KOPT-K1 (cell line): ENCODE results near the gene ITGAV.

Experiments
- H3K27ac ChIP-seq: fragments of 200-600 bp; sonication (generic); 2 replicates; pipeline ENCODE4 v1.5.1; 2016; ENCODE audit warnings: antibody characterized with exemption, mild to moderate bottlenecking, low read depth, low read length; ENCODE audit not compliant: poor library complexity, severe bottlenecking
- H3K36me3 ChIP-seq: fragments of 200-600 bp; sonication (generic); 2 replicates; pipeline ENCODE4 v1.5.1; 2017; ENCODE audit warnings: antibody characterized with exemption, mild to moderate bottlenecking, low read length, moderate library complexity; ENCODE audit not compliant: insufficient read depth
- H3K9me3 ChIP-seq: fragments of 200-600 bp; sonication (generic); 2 replicates; pipeline ENCODE4 v1.5.1; 2017; ENCODE audit warnings: antibody characterized with exemption, low read length, mild to moderate bottlenecking; ENCODE audit not compliant: insufficient read depth, poor library complexity, severe bottlenecking

Gene ITGAV

GRCh38 chr2:186617148-186617547 is 27.3 kb downstream of the ITGAV start:
- no peak overlapping the region for H3K27ac ChIP-seq
- no peaks in the 10 kb centered on the region for H3K9me3 ChIP-seq
- no peaks in the 10 kb centered on the region for H3K36me3 ChIP-seq

DNA sequence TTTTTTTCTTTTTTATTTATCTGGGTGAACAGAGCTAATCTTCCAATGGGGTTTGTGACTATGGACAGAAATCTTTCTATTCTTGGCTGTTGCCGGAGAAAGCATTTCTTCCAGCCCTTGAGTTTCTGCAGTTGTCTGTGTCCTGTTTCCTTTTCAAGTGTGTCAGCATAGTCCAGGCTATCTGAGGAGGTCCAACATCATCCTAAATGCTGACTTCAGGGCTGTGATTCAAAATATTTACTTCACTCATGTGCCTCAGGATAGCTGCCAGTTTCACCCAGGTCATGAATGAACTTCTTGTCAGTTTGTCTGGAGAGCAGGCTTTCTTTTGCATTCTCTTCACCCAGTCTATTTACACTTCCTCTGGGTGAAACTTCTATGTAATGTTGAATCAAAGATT is 27.9 kb downstream of the ITGAV start:
- Histone ChIP-seq H3K9me3 (no peaks in the 10 kb centered on the region), H3K27ac (no peak overlapping the region)

GRCh38 chr2:186618696-186619095 is 28.8 kb downstream of the ITGAV start:
- Histone ChIP-seq H3K27ac (no peak overlapping the region), H3K36me3 (no peaks in the 10 kb centered on the region), H3K9me3 (no peaks in the 10 kb centered on the region)

More for the DNA sequence above, 27.9 kb downstream of the ITGAV start:
- H3K36me3 ChIP-seq = no peaks in the 10 kb centered on the region

GRCh38 chr2:186623084-186623483 is 33.2 kb downstream of the ITGAV start:
- H3K36me3 ChIP-seq = no peaks in the 10 kb centered on the region
- H3K27ac ChIP-seq = no peak overlapping the region
- no peaks in the 10 kb centered on the region for H3K9me3 ChIP-seq

DNA sequence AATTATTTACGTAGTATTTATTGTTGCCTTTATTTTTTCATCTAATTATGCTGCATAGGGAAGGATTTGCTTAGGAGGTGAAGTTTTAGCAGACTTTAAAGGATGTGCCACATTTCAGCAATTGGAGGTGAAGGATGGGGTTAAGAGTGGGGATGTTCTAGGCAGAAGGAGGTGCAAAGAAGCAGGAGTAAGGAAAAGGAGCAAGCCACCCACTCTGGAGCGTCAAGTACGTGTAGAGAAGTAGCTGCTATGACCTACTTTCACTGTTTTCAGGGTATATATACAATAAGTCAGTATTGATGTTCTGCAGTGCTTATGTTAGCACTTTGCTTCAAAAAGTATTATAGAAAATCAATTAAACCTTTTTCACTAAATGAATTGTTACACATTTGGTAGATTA is 34.4 kb downstream of the ITGAV start:
- H3K36me3 ChIP-seq = no peaks in the 10 kb centered on the region
- H3K27ac ChIP-seq = no peak overlapping the region
- no peaks in the 10 kb centered on the region for H3K9me3 ChIP-seq

DNA sequence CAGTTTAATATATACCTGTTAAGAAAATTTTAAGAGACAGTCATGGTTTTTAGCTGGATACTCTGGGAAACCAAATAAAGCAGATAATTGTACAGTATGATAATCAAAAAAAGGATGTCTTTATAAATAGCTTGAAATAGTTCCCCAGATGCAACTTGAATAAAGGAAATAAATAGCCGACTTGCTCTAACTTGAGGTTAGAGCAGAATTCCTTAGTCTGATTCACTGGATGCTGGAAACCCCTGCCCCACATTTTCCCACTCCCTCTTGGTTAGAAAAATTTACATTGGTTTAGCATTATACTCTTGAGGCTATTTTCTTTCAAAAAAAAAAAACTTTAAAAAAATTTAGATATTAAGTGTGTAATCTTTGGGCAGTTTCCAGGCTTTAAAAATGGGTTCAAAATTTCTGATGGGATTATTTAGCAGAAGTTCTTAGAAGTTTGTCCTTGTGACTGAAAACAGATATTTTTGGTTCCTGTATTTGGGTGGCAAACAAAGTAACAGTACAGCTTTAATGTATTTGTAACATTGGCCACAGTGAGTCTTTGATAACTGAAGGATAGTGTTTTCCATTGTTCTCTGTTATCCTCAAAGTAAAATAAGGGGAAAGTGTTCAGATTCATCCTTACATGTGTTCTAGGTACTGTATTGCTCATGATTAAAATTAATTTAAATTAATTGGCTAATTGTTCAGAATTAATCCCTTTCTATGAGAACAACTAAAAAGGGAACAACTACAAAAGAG is 39.6 kb downstream of the ITGAV start:
- Histone ChIP-seq H3K36me3 (no peaks in the 10 kb centered on the region), H3K9me3 (no peaks in the 10 kb centered on the region), H3K27ac (no peak overlapping the region)

GRCh38 chr2:186632417-186632816 is 42.6 kb downstream of the ITGAV start:
- H3K36me3 ChIP-seq = no peaks in the 10 kb centered on the region
- no peak overlapping the region for H3K27ac ChIP-seq
- H3K9me3 ChIP-seq = no peaks in the 10 kb centered on the region

- no peaks in the 10 kb centered on the region for H3K9me3 ChIP-seq
- H3K36me3 ChIP-seq = no peaks in the 10 kb centered on the region
Observed at GRCh38 chr2:186634701-186635100, 44.8 kb downstream of the ITGAV start.

GRCh38 chr2:186636800-186637496 is 47.1 kb downstream of the ITGAV start:
- no peaks in the 10 kb centered on the region for H3K9me3 ChIP-seq
- H3K27ac ChIP-seq = no peak overlapping the region
- H3K36me3 ChIP-seq = no peaks in the 10 kb centered on the region

More at GRCh38 chr2:186634701-186635100, 44.8 kb downstream of the ITGAV start:
- no peak overlapping the region for H3K27ac ChIP-seq

- H3K9me3 ChIP-seq = no peaks in the 10 kb centered on the region
- no peaks in the 10 kb centered on the region for H3K36me3 ChIP-seq
- no peak overlapping the region for H3K27ac ChIP-seq
Observed at GRCh38 chr2:186637497-186637800, 47.6 kb downstream of the ITGAV start.

DNA sequence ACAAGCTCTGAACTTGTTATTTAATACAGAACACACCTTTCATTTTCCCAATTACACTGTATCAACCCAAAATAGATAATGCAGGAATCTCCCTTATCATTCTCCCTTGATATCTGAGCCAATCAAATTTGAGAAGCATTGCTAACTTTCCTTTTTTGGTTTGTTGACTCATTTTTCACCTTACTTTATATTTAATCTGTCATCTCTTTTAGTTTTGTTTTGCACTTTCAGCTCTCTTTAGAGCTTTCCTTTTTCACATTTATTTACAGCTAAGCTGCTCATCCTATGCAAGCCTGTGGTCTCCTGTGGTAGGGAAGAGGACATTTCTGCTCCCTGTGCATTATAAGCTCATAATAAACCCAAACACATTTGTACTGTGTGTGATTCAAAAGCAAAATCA is 50.1 kb downstream of the ITGAV start:
- H3K36me3 ChIP-seq = no peaks in the 10 kb centered on the region
- H3K27ac ChIP-seq = no peak overlapping the region
- no peaks in the 10 kb centered on the region for H3K9me3 ChIP-seq

DNA sequence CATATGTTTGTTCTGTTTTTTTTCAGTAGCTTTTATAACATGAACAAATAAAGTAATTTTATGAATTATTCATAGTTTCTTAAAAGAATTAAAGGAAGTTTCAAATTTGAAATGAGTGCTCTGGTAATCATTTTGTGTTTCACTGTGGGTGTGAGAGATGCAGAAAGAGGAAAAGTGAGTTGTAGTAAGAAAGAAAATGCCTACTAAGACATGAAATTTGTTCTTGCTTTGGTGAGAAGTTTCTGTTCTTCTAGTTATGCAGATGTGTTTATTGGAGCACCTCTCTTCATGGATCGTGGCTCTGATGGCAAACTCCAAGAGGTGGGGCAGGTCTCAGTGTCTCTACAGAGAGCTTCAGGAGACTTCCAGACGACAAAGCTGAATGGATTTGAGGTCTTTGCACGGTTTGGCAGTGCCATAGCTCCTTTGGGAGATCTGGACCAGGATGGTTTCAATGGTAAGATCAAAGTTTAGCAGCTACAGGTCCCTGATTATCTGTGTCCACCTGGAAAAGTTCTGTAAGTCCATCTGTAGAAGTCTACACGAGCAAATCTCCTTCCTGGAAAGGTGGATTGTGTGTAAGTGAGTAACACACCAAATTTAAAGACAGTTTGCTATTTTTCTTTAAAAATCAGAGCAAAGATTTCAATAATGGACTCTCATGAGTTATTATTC is 51.4 kb downstream of the ITGAV start:
- Histone ChIP-seq H3K36me3 (no peaks in the 10 kb centered on the region), H3K27ac (no peak overlapping the region), H3K9me3 (no peaks in the 10 kb centered on the region)

- H3K36me3 ChIP-seq = no peaks in the 10 kb centered on the region
- no peaks in the 10 kb centered on the region for H3K9me3 ChIP-seq
- H3K27ac ChIP-seq = no peak overlapping the region
Observed at GRCh38 chr2:186641807-186642321, 52.0 kb downstream of the ITGAV start.

- H3K9me3 ChIP-seq = no peaks in the 10 kb centered on the region
- no peaks in the 10 kb centered on the region for H3K36me3 ChIP-seq
- H3K27ac ChIP-seq = no peak overlapping the region
Observed at GRCh38 chr2:186644791-186645190, 54.9 kb downstream of the ITGAV start.

- Histone ChIP-seq H3K27ac (no peak overlapping the region), H3K9me3 (no peaks in the 10 kb centered on the region), H3K36me3 (no peaks in the 10 kb centered on the region)
Observed at GRCh38 chr2:186645999-186646398, 56.1 kb downstream of the ITGAV start.
